ENCODE measurements around the gene FOXP2.

FOXP2 gene

GRCh38 chr7:114710499-114710898 lies 295.9 kb downstream of the FOXP2 start (continued):
- TF ChIP-seq ISL1 (CRISPR knock-in tag; IDR thresholded peaks at IDR 0.05) (no peak), ZNF70 (CRISPR knock-in tag; IDR thresholded peaks at IDR 0.05) (no peak), TOX (CRISPR knock-in tag; IDR thresholded peaks at IDR 0.05; ENCODE audit: borderline replicate concordance) (no peak)

GRCh38 chr7:114711241-114711640 lies 296.6 kb downstream of the FOXP2 start:
- no peak for TF ChIP-seq PATZ1 (CRISPR knock-in tag; IDR thresholded peaks at IDR 0.05; ENCODE audit: borderline replicate concordance)
- TF ChIP-seq ZNF8 (CRISPR knock-in tag; IDR thresholded peaks at IDR 0.05) = no peak
- no peak for TF ChIP-seq POU6F1 (CRISPR knock-in tag; IDR thresholded peaks at IDR 0.05; ENCODE audit: borderline replicate concordance, low read depth)
- TF ChIP-seq TSHZ2 (CRISPR knock-in tag; IDR thresholded peaks at IDR 0.05) = no peak
- no peak for TF ChIP-seq OSR1 (CRISPR knock-in tag; IDR thresholded peaks at IDR 0.05)
- TF ChIP-seq ZFP30 (CRISPR knock-in tag; IDR thresholded peaks at IDR 0.05) = no peak
- no peak for TF ChIP-seq TOX (CRISPR knock-in tag; IDR thresholded peaks at IDR 0.05; ENCODE audit: borderline replicate concordance)
- ATAC-seq = no peak

- TF ChIP-seq CREB5 (CRISPR knock-in tag; IDR thresholded peaks at IDR 0.05; ENCODE audit: low read depth) (no peak), PATZ1 (CRISPR knock-in tag; IDR thresholded peaks at IDR 0.05; ENCODE audit: borderline replicate concordance) (no peak), GLIS3 (CRISPR knock-in tag; IDR thresholded peaks at IDR 0.05) (no peak), TOX (CRISPR knock-in tag; IDR thresholded peaks at IDR 0.05; ENCODE audit: borderline replicate concordance) (no peak), CSDC2 (CRISPR knock-in tag; IDR thresholded peaks at IDR 0.05) (no peak), ZC3H10 (CRISPR knock-in tag; IDR thresholded peaks at IDR 0.05) (no peak), ZNF565 (CRISPR knock-in tag; conservative IDR thresholded peaks at IDR 0.05; ENCODE audit: low read depth) (no peak), ZFP3 (CRISPR knock-in tag; IDR thresholded peaks at IDR 0.05) (no peak), ZFP30 (CRISPR knock-in tag; IDR thresholded peaks at IDR 0.05) (no peak), TSHZ2 (CRISPR knock-in tag; IDR thresholded peaks at IDR 0.05) (no peak), TCF4 (CRISPR knock-in tag; IDR thresholded peaks at IDR 0.05; ENCODE audit: borderline replicate concordance) (no peak), OSR1 (CRISPR knock-in tag; IDR thresholded peaks at IDR 0.05) (no peak), ZNF70 (CRISPR knock-in tag; IDR thresholded peaks at IDR 0.05) (no peak), ISL1 (CRISPR knock-in tag; IDR thresholded peaks at IDR 0.05) (no peak), POU6F1 (CRISPR knock-in tag; IDR thresholded peaks at IDR 0.05; ENCODE audit: borderline replicate concordance, low read depth) (no peak), SNAI2 (CRISPR knock-in tag; IDR thresholded peaks at IDR 0.05) (no peak), RARB (CRISPR knock-in tag; IDR thresholded peaks at IDR 0.05) (no peak), PPARA (CRISPR knock-in tag; IDR thresholded peaks at IDR 0.05; ENCODE audit: borderline replicate concordance) (no peak), ARNTL (CRISPR knock-in tag; IDR thresholded peaks at IDR 0.05; ENCODE audit: borderline replicate concordance, low read depth) (no peak)
Measured at GRCh38 chr7:114715907-114716306, 301.3 kb downstream of the FOXP2 start.

More at GRCh38 chr7:114715907-114716306, 301.3 kb downstream of the FOXP2 start:
- ATAC-seq = no peak
